ENCODE data around the gene RBBP5.

- no peak for TF ChIP-seq CTCF (IDR thresholded peaks at IDR 0.05)
- TF ChIP-seq EZH2 (IDR thresholded peaks at IDR 0.05; ENCODE audit: borderline replicate concordance, insufficient read depth, low read depth, low read length, poor library complexity, severe bottlenecking): no peak
Measured at GRCh38 chr1:205064741-205065316, 56.9 kb downstream of the RBBP5 start.

Data from B cell (primary cell).